ENCODE measurements around the gene MAPKAP1.

Gene MAPKAP1

GRCh38 chr9:125672876-125673275 lies 34.1 kb downstream of the MAPKAP1 start:
- no peak for DNase-seq

- no peak for DNase-seq
Observed at GRCh38 chr9:125663127-125663526, 43.9 kb downstream of the MAPKAP1 start.

- no peak for DNase-seq
Observed at GRCh38 chr9:125660557-125660956, 46.5 kb downstream of the MAPKAP1 start.

- DNase-seq = no peak
Observed at GRCh38 chr9:125659954-125660353, 47.1 kb downstream of the MAPKAP1 start.

GRCh38 chr9:125659201-125659840 lies 47.7 kb downstream of the MAPKAP1 start:
- no peak for DNase-seq

GRCh38 chr9:125656560-125656959 lies 50.4 kb downstream of the MAPKAP1 start:
- no peak for DNase-seq

- DNase-seq = no peak
Observed at GRCh38 chr9:125655691-125656410, 51.2 kb downstream of the MAPKAP1 start.

GRCh38 chr9:125655066-125655633 lies 51.9 kb downstream of the MAPKAP1 start:
- no peak for DNase-seq

GRCh38 chr9:125654121-125654520 lies 52.9 kb downstream of the MAPKAP1 start:
- DNase-seq = no peak

GRCh38 chr9:125653325-125653724 lies 53.7 kb downstream of the MAPKAP1 start:
- no peak for DNase-seq

GRCh38 chr9:125652759-125653158 lies 54.2 kb downstream of the MAPKAP1 start:
- DNase-seq = no peak

- no peak for DNase-seq
Observed at GRCh38 chr9:125652233-125652594, 54.8 kb downstream of the MAPKAP1 start.

- no peak for DNase-seq
Observed at GRCh38 chr9:125651576-125652232, 55.3 kb downstream of the MAPKAP1 start.

GRCh38 chr9:125650271-125650737 lies 56.7 kb downstream of the MAPKAP1 start:
- DNase-seq = no peak

- DNase-seq = no peak
Observed at GRCh38 chr9:125649826-125650225, 57.2 kb downstream of the MAPKAP1 start.

- no peak for DNase-seq
Observed at GRCh38 chr9:125649315-125649714, 57.7 kb downstream of the MAPKAP1 start.

- DNase-seq = no peak
Observed at GRCh38 chr9:125648294-125648693, 58.7 kb downstream of the MAPKAP1 start.

GRCh38 chr9:125646621-125647100 lies 60.3 kb downstream of the MAPKAP1 start:
- no peak for DNase-seq

- no peak for DNase-seq
Observed at GRCh38 chr9:125646217-125646616, 60.8 kb downstream of the MAPKAP1 start.

- no peak for DNase-seq
Observed at GRCh38 chr9:125644819-125645507, 62.0 kb downstream of the MAPKAP1 start.

- DNase-seq = no peak
Observed at GRCh38 chr9:125642311-125642710, 64.7 kb downstream of the MAPKAP1 start.

GRCh38 chr9:125639057-125639456 lies 68.0 kb downstream of the MAPKAP1 start:
- DNase-seq = no peak

Measured in NCI-H2081 treated with DMSO at 0.1 percent for 48 hours (cell line).